Nephron progenitor cell (in vitro differentiated cells): ENCODE data around the gene AGAP1.

ENCODE experiments used
- DNase-seq: peaks from one replicate; pipeline ENCODE4 v3.0.0; 2021
- H3K27ac Mint-ChIP-seq: 2 replicates; pipeline ENCODE4 v1.8.0; 2021; ENCODE audit warnings: mild to moderate bottlenecking, moderate library complexity, mixed read lengths
- H3K27me3 Mint-ChIP-seq: 2 replicates; pipeline ENCODE4 v1.8.0; 2021; ENCODE audit warnings: mild to moderate bottlenecking, low read depth, mixed read lengths; ENCODE audit not compliant: poor library complexity
- H3K36me3 Mint-ChIP-seq: 2 replicates; pipeline ENCODE4 v1.8.0; 2021; ENCODE audit warnings: low read depth, mixed read lengths
- H3K4me1 Mint-ChIP-seq: 2 replicates; pipeline ENCODE4 v1.8.0; 2021; ENCODE audit warnings: mixed read lengths
- H3K4me3 Mint-ChIP-seq: 2 replicates; pipeline ENCODE4 v1.8.0; 2021; ENCODE audit warnings: mild to moderate bottlenecking, moderate library complexity, mixed read lengths
- H3K9me3 Mint-ChIP-seq: 2 replicates; pipeline ENCODE4 v1.8.0; 2021; ENCODE audit warnings: mild to moderate bottlenecking, moderate library complexity, mixed read lengths
- CTCF ChIP-seq: fragments of 200-600 bp; sonication (generic); IDR thresholded peaks from 2 replicates; pipeline ENCODE4 v1.5.0; 2021; ENCODE audit warnings: antibody characterized with exemption

AGAP1 gene

DNA sequence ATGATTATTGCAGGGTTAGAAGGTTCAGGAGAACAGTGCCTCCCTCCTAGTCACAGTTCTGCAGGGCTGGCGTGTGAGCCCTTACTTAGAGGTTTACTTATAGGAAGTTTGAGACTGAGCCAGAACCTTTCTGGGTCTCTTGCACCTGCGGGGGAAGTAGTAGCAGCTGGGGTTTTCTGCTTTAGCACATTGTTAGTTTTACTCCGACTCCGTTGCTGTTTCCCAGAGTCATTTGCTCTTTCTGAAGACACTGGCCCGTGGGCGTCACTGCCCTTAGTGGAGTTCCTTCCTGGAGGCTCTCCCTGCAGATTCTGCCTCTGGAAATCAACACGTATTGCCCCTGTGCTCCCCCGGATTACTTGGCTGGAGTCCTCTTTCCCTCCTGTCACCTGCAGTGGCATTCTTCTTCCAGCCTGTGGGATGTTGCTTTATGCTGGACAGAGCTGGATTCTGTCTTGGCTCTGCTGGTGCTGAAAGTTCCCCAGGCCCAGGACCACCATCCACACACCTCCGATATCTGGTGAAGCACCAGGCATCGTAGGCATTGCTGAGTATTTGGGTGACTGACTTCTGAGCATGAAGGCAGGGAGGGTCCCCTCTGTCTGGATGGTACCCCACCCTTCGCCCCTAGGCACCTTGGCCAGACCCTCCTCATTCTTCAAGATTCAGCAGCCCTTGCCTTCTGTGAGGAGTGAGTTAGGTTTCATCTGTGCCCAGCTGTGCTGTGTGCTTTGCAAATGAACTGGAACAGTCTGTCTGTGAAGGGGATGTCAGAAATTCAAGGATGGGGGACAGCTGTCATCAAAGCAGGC is 51.7 kb downstream of the AGAP1 start:
- H3K4me1 Mint-ChIP-seq = peaks cover 64% of the 10 kb centered on the region
- H3K27ac Mint-ChIP-seq = peak overlapping the region; percentile 64
- no peaks in the 10 kb centered on the region for H3K36me3 Mint-ChIP-seq
- H3K4me3 Mint-ChIP-seq = no peak overlapping the region
- TF ChIP-seq CTCF = no peak
- DNase-seq = no peak
- H3K9me3 Mint-ChIP-seq = no peaks in the 10 kb centered on the region
- H3K27me3 Mint-ChIP-seq = no peaks in the 10 kb centered on the region

- no peaks in the 10 kb centered on the region for H3K9me3 Mint-ChIP-seq
- H3K27me3 Mint-ChIP-seq = no peaks in the 10 kb centered on the region
- H3K4me3 Mint-ChIP-seq = no peak overlapping the region
- no peak for DNase-seq
- TF ChIP-seq CTCF = no peak
- H3K36me3 Mint-ChIP-seq = no peaks in the 10 kb centered on the region
- H3K4me1 Mint-ChIP-seq = peaks cover 67% of the 10 kb centered on the region
- peak overlapping the region; percentile 64 for H3K27ac Mint-ChIP-seq
Measured at GRCh38 chr2:235546151-235546435, 52.2 kb downstream of the AGAP1 start.

DNA sequence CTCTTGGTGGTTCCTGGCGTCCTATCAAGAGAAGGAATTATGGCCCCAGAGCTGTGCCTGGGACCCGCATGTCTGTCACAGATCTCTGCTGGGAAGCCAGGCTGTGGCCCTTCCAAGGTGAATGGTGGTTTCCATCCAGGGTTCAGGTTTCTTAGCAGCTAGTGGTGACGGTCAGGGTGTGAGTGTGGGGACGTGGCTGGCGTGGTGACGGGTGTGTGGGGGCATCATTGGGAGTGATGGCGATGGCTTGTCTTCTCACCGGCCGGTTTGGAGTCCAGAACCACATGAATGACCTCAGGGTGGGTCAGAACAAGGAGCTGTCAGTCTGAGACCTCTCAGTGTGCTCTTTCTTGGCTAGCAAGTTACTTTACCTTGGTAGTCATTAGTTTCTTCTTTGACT is 52.6 kb downstream of the AGAP1 start:
- Mint-ChIP-seq H3K27me3 (no peaks in the 10 kb centered on the region), H3K27ac (peak overlapping the region; percentile 89), H3K4me1 (peaks cover 70% of the 10 kb centered on the region), H3K36me3 (no peaks in the 10 kb centered on the region), H3K4me3 (no peak overlapping the region), H3K9me3 (no peaks in the 10 kb centered on the region)
- TF ChIP-seq CTCF = no peak
- DNase-seq = no peak

DNA sequence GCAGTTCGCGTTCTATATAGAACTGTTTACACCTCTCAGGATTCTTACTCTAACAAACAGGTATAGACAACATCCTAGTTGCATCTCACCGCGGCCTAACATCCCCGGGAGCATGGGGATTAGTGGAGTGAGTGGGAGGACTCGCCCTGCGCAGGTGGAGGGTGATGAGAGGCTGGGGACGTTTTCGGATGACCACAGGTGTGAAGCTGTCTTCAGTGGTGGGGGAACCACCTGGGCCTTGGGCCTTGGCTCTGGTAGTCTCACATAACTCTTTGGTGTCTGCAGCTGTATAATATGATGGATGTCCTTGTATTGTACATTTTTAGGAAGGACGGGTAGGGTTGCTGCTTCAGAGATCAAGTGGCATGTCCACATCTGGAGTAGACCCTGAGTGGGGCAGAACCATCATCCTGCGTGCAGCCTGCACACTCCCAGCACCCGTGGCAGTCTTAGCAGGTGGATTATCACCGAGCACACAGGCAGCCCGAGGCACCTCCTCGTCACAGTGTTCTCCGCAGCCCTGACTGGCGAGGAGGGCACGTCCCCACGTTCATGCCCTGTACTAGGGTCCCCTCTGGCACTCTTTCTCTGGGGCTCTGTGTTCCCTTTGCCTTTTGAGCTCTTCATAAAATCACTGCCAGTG is 56.0 kb downstream of the AGAP1 start:
- DNase-seq = no peak
- Mint-ChIP-seq H3K36me3 (no peaks in the 10 kb centered on the region), H3K27me3 (no peaks in the 10 kb centered on the region), H3K9me3 (no peaks in the 10 kb centered on the region), H3K4me3 (no peak overlapping the region), H3K4me1 (peaks cover 70% of the 10 kb centered on the region), H3K27ac (no peak overlapping the region)
- TF ChIP-seq CTCF = no peak

GRCh38 chr2:235550378-235550760 is 56.5 kb downstream of the AGAP1 start:
- Mint-ChIP-seq H3K4me3 (no peak overlapping the region), H3K9me3 (no peaks in the 10 kb centered on the region), H3K27ac (no peak overlapping the region), H3K36me3 (no peaks in the 10 kb centered on the region), H3K4me1 (peaks cover 70% of the 10 kb centered on the region), H3K27me3 (no peaks in the 10 kb centered on the region)
- no peak for DNase-seq
- no peak for TF ChIP-seq CTCF

DNA sequence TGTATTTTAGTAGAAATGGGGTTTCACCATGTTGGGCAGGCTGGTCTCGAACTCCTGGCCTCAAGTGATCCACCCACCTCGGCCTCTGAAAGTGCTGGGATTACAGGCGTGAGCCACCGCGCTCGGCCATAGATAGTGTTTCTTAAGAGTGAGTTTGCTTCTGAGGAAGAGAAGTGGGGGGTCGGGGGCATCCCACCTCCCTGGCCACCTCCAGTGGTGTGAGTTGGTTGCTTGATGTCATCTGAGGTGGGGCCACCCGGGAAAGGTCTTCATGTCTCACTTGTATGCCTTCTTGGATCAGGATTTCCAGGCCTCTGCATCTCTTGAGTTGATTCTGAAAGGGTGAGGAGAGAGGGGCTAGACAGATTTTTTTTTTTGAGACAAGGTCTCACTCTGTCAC is 57.1 kb downstream of the AGAP1 start:
- TF ChIP-seq CTCF = no peak
- H3K9me3 Mint-ChIP-seq = no peaks in the 10 kb centered on the region
- no peak for DNase-seq
- H3K27me3 Mint-ChIP-seq = no peaks in the 10 kb centered on the region
- H3K4me3 Mint-ChIP-seq = no peak overlapping the region
- H3K4me1 Mint-ChIP-seq = peaks cover 70% of the 10 kb centered on the region
- no peaks in the 10 kb centered on the region for H3K36me3 Mint-ChIP-seq
- no peak overlapping the region for H3K27ac Mint-ChIP-seq
